Raji (cell line): ENCODE results near the gene AMACR.

Experiments used
- POLR2A ChIP-seq: IDR thresholded peaks from 2 replicates; pipeline ENCODE4 v1.6.1; 2011; ENCODE audit warnings: low read depth, low read length, control low read depth; ENCODE audit not compliant: insufficient read depth

The AMACR gene

GRCh38 chr5:34041247-34041972 is 33.6 kb upstream of the AMACR start:
- no peak for TF ChIP-seq POLR2A

GRCh38 chr5:34040472-34040871 is 32.6 kb upstream of the AMACR start:
- no peak for TF ChIP-seq POLR2A

DNA sequence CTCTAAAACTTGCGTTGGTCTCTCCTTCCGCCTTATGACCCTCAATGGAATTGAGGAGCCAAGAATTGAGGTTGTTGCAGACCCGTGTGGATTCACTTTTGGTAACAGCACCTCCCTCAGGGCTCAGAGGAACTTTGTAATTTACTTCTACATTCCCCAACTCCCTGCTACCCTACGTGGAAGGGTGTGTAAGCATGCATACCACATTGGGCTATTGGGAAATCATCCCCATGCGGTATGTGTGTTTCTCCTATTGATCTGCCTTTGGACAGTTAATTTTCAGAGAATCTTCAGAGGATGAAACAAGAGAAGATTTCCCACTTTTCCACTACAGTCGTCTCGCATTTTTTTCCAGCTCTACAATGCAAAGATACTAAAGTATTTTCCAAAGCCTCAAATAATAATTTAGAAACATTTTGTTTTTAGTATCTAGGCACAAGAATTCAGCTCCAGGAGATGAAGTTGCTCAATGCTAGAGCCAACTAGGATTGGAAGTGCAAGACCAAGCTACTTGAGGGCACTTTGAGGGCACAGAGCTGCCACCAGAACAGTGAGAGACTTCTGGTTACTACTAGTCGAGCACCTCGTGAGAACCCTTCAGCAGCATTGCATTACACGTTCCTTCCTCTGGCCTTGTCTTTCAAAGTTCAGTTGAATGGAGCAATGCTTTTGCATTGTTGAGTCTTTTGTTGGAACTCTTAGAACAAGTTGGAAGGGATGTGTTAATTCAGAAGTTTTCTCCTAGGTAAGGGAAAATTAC is 31.7 kb upstream of the AMACR start:
- no peak for TF ChIP-seq POLR2A

- TF ChIP-seq POLR2A = no peak
Measured at GRCh38 chr5:34038838-34039237, 31.0 kb upstream of the AMACR start.

DNA sequence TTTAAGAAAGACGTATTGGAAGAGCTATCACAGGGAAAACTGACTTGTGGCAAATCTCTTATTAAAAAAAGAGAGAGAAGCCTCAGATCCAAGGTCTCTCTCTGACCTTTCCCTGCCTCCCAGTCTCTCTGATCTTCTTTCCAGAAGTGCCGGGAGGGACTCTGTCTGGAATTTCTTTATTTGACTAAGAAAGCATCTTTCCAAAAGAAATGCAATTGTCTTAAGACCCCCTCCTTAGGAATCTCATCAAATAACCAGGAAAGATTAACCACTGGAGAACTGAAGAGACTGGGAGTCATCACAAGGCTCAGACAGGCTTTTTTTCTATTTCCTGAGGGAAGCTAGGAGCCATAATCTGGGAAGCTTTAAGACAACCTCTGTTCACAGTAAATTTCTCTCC is 30.5 kb upstream of the AMACR start:
- no peak for TF ChIP-seq POLR2A

GRCh38 chr5:34037726-34038125 is 29.9 kb upstream of the AMACR start:
- no peak for TF ChIP-seq POLR2A

GRCh38 chr5:34035756-34036155 is 27.9 kb upstream of the AMACR start:
- no peak for TF ChIP-seq POLR2A

- no peak for TF ChIP-seq POLR2A
Measured at GRCh38 chr5:34034534-34035327, 26.9 kb upstream of the AMACR start.

- no peak for TF ChIP-seq POLR2A
Measured at GRCh38 chr5:34031966-34032365, 24.1 kb upstream of the AMACR start.

DNA sequence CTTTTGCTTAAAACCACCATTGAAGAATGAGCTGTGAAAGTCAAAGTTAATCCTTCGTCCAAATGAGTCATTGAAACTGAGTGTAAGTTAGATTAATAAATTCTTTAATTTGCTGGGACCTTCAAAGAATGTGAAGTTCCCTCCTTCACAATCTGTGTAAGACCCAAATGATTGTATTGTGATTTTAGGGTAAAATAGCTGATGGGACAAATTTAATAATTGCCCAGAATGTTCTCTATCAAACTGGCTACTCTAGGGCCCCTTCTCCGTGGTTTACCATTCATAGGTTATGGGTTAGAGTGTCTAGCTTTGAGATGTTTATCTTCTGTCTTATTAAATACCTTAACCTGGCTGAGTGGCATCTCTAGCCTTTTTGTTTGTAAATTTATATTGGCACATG is 23.3 kb upstream of the AMACR start:
- no peak for TF ChIP-seq POLR2A

- no peak for TF ChIP-seq POLR2A
Measured at GRCh38 chr5:34030048-34030447, 22.2 kb upstream of the AMACR start.

DNA sequence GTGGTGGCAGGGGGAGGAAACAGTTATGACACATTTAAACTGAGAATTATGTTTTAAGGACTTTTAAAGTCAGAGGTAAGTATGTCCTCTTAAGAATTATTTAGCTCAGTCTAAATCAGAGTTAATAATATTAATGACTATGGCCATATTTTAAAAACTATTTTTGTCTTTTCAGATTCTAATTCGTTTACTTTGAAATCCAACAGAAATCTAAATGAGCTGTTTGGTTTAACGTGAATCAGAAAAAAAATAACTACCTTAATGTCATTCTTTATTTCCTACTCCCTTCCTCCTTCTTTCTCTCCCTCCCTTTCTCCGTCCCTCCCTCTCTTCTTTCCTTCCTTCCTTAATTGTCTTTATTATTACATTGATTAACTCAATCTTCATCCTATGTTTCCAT is 20.5 kb upstream of the AMACR start:
- no peak for TF ChIP-seq POLR2A

DNA sequence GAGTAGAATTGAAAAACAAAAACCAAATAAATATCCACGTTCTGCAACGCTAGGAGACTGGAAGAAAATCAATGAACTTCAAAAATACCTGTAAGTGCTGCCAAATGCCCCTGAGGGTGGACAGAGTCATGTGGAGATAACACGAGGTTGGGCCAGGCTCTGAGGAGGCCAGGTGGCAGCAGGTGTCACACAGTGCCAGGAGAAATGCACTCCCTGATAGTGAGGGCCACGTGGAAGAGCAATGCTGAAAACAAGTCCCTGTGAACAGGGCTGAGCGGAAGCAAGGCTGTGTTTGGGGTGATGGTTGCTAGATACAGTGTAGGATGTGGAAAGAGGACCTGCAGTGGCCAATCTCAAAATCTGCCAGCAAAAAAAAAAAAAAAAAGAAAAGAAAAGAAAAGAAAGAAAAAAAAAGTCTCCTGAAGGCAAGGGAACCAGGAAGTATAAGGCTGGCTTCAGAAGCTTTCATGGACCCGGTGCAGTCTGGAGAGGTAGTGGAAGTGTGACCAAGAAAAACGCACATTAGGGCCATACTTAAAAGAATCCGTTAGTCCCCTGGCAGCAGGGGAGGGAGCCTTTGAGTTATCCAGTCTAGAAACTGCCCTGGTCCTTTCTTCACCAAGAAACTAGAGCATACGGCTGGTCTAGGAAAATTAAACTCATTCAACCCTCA is 18.4 kb upstream of the AMACR start:
- TF ChIP-seq POLR2A = no peak

DNA sequence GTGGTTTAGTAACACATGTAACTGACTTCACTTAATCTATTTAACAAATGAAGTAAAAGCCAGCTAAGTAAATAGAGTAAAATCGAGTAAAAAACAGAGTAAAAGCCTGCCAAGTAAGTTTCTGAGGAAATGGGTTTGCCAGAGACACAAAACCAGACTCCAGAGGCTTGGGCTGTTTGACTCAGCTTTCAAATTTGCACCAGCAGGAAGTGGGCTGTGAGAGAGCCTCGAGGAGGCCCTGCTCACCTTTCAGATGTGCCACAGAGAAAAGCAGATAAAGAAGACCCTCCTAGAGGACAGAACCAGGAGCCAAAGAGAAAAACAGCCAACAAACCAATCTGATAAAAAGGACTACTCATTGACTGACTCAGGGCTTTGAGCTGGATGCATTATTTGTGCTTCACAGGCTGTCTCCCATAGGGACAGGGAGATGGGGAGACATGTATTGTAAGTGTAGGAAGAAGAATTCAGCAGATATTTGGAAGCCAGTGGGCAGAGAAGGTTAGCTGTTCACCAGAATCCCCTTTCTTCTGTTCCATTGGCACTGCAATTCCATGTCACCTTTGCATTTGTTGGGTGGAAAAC is 14.4 kb upstream of the AMACR start:
- TF ChIP-seq POLR2A = no peak

GRCh38 chr5:34021334-34021733 is 13.5 kb upstream of the AMACR start:
- no peak for TF ChIP-seq POLR2A
